HepG2 (cell line): Measurements from ENCODE around the gene SLCO2B1. TPM values are rescaled to one million over a fixed set of nuclear protein-coding genes. Genes with fewer than 3 reads are reported as not detected.

ENCODE experiments used
- ATAC-seq: fragments of 200-7000 bp; cut with Tn5 transposase; 3 replicates; pipeline ENCODE4 v1.9.1; 2020; ENCODE audit warnings: mild to moderate bottlenecking, moderate library complexity
- BruUV-seq: library from RNA; stranded (reverse); fragments of 400-500 nt; replicated peaks from 2 replicates; lab custom pipeline; 2021; lab: Mats Ljungman, UMichigan
- CTCF ChIA-PET: fragments of 300-600 bp; formaldehyde crosslinking; extraction: SDS; loops from one replicate; lab custom pipeline; 2021; ENCODE audit warnings: low total read pairs, inconsistent platforms, low intra/inter-chr PET ratio; lab: Yijun Ruan, JAX
- POLR2A ChIA-PET: fragments of 350-600 bp; sonication (Branson Sonifier 250); formaldehyde crosslinking; loops from one replicate; lab custom pipeline; 2020; ENCODE audit warnings: antibody characterized with exemption, inconsistent platforms; lab: Yijun Ruan, JAX
- DNase-seq: peaks from one replicate; pipeline ENCODE4 v3.0.0-alpha.2; 2015; ENCODE audit warnings: low spot score
- FAIRE-seq: peaks from 3 replicates; lab custom pipeline; 2011; peaks lifted over from hg19 to GRCh38; lab: Jason Lieb, UNC
- H2AFZ ChIP-seq: one replicate; pipeline ENCODE4 v1.6.1; 2011; ENCODE audit warnings: low read length, inconsistent platforms
- H3K27ac ChIP-seq: fragments of 300-600 bp; 3 replicates; pipeline ENCODE4 v1.8.0; 2011; ENCODE audit warnings: mixed run types, mild to moderate bottlenecking, mixed read lengths, low read length, inconsistent platforms; ENCODE audit not compliant: insufficient read depth; ENCODE audit errors: extremely low read length
- H3K27me3 ChIP-seq, 2 experiments: fragments of 200-600 bp in 1 of 2; 2 replicates in 1 of 2; 3 replicates in 1 of 2; pipeline versions ENCODE4 v1.6.0 to v1.8.0; 2011; ENCODE audit warnings: low read length in 2 of 2, mild to moderate bottlenecking in 2 of 2, moderate library complexity in 2 of 2, inconsistent platforms in 1 of 2; ENCODE audit not compliant: insufficient read depth in 2 of 2, control insufficient read depth in 1 of 2
- H3K36me3 ChIP-seq, 2 experiments: fragments of 200-600 bp in 1 of 2; replicated peaks in 1 of 2; 2 replicates in 1 of 2; 3 replicates in 1 of 2; pipeline versions ENCODE4 v1.5.1 to v1.8.0; 2011; ENCODE audit warnings: low read length in 2 of 2, inconsistent platforms in 1 of 2; ENCODE audit not compliant: insufficient read depth in 2 of 2, control insufficient read depth in 1 of 2
- H3K4me1 ChIP-seq: 2 replicates; pipeline ENCODE4 v1.5.1; 2012; ENCODE audit warnings: low read length, inconsistent platforms; ENCODE audit not compliant: insufficient read depth
- H3K4me2 ChIP-seq: 2 replicates; pipeline ENCODE4 v1.6.0; 2011; ENCODE audit warnings: low read depth, low read length, inconsistent platforms
- H3K4me3 ChIP-seq, 3 experiments: fragments of 200-600 bp in 1 of 3; sonication (generic), shearing (Covaris generic) in 1 of 3; replicated peaks in 1 of 3; 2 replicates each; pipeline ENCODE4 v1.5.1; 2011 to 2016; ENCODE audit warnings: low read length in 3 of 3, inconsistent platforms in 2 of 3, low read depth in 2 of 3, mild to moderate bottlenecking in 2 of 3, control low read depth in 1 of 3, mixed read lengths in 1 of 3; ENCODE audit not compliant: insufficient read depth in 1 of 3
- H3K79me2 ChIP-seq: one replicate; pipeline ENCODE4 v1.6.1; 2011; ENCODE audit warnings: low read length, inconsistent platforms; ENCODE audit not compliant: insufficient read depth
- H3K9ac ChIP-seq: 2 replicates; pipeline ENCODE4 v1.6.0; 2011; ENCODE audit warnings: mild to moderate bottlenecking, low read depth, low read length, inconsistent platforms; ENCODE audit not compliant: insufficient read depth
- H3K9me3 ChIP-seq: 2 replicates; pipeline ENCODE4 v1.5.1; 2012; ENCODE audit warnings: mild to moderate bottlenecking, low read length
- H4K20me1 ChIP-seq: 2 replicates; pipeline ENCODE4 v1.6.0; 2011; ENCODE audit warnings: inconsistent platforms, mild to moderate bottlenecking, low read length, moderate library complexity; ENCODE audit not compliant: insufficient read depth
- EP300 ChIP-seq, 3 experiments: sonication (generic) in 1 of 3; formaldehyde crosslinking in 1 of 3; IDR thresholded peaks; 2 replicates each; pipeline versions ENCODE4 v1.5.1 to v1.6.1; 2011 to 2020; ENCODE audit warnings: low read depth in 2 of 3, low read length in 2 of 3, borderline replicate concordance in 1 of 3, improper control_type of control experiment in 1 of 3, mild to moderate bottlenecking in 1 of 3, missing genetic modification reagents in 1 of 3, moderate library complexity in 1 of 3
- MED13 ChIP-seq: sonication (generic); formaldehyde crosslinking; IDR thresholded peaks from 2 replicates; pipeline ENCODE4 v1.5.0; 2020; ENCODE audit warnings: missing genetic modification reagents
- PHB2 ChIP-seq: fragments of 450-650 bp; IDR thresholded peaks from 2 replicates; pipeline ENCODE4 v1.6.1; 2018; ENCODE audit not compliant: partially characterized antibody
- TBP ChIP-seq: sonication (generic); formaldehyde crosslinking; IDR thresholded peaks from 2 replicates; pipeline ENCODE4 v1.5.0; 2020; ENCODE audit warnings: missing genetic modification reagents
- WGBS: methylation state at CpG from one replicate; pipeline ENCODE4 v1.1.6; 2017; ENCODE audit warnings: low lambda C conversion rate; 5-methylcytosine and 5-hydroxymethylcytosine counted together
- in situ Hi-C: cut with HindIII; loops from 2 replicates; pipeline ENCODE4 v1.10.0; 2017; ENCODE audit warnings: low pct_unique_long_range_greater_than_20kb; ENCODE audit not compliant: extremely low pct_ligation_motif_present
- intact Hi-C: fragments of 100-400 bp; cut with micrococcal nuclease; formaldehyde crosslinking; loops from one replicate; pipeline ENCODE4 v1.10.0; 2022; ENCODE audit not compliant: unreplicated experiment
- polyA plus RNA-seq, 8 experiments: library from polyadenylated mRNA; depleted of rRNA in 3 of 8; stranded (reverse) in 7 of 8; unstranded in 1 of 8; fragments of >200 nt; fragmentation: Illumina TruSeq in 4 of 8; extraction: Trizol in 4 of 8; gene quantifications; 2 replicates each; pipeline versions ENCODE4 v1.2.1 to v1.2.3, GENCODE V29; 2011 to 2016; ENCODE audit warnings: low read depth in 4 of 8, missing spikeins in 1 of 8, mixed read lengths in 1 of 8; ENCODE audit not compliant: insufficient read depth in 1 of 8
- total RNA-seq, 5 experiments: library from RNA; depleted of rRNA; stranded (reverse); fragments of >200 nt; fragmentation: Illumina TruSeq; extraction: Trizol; gene quantifications; 2 replicates each; pipeline ENCODE4 v1.2.3, GENCODE V29; 2016; ENCODE audit warnings: low read depth in 1 of 5
- TF ChIP-seq, protein P1 (sequence below): sonication (generic); formaldehyde crosslinking; IDR thresholded peaks from 2 replicates; pipeline ENCODE4 v1.4.0; 2020; ENCODE audit warnings: mild to moderate bottlenecking, low read depth, missing genetic modification reagents
- TF ChIP-seq, protein P2 (sequence below): IDR thresholded peaks from 2 replicates; pipeline ENCODE4 v1.6.1; 2016; ENCODE audit warnings: control low read depth

SLCO2B1 gene
- total and polyA plus RNA-seq, 2 of the 13 experiments (the other 11 are each of a cell fraction or from before 2014, with no cell fraction given): 15.3 to 19.8 TPM

DNA sequence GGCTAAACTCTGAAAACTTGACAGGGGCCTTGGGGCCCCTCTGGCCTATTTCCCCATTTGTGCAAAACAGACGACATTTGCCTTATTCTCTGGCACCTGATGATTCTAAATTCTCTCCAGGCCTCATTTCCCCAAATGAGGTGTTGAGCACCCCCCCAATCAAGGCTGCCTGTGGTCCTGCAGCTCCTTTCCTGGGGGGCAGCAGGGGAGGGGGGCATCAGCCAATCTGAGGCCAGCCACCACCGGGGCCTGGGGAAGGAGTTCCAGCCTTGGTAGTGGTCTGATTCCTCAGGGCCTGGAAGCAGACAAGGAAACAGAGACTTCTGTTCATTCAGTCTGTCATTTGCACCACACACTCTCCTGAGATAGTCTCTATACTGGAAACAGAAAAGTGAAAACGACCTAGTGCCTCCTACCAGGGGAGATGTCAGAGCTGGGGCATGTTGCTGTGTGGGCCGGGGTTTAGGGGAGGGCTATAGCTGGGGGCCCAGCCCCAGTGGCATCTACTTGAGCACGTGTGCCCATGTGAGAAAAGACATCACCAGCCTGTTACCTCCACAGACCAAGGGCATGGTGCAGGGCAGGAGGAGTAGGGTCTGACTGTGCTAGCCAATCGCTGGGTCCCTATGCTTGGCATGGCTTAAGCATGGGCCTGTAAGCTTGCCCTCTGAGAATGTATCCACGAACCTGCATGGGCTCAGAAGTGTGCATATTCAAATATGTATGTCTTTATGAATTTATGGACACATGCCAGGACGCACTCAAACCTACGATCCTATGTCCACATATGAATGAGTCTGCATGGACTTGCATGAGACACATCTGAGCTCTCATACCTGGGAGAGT is 87.9 kb downstream of the SLCO2B1 start:
- peaks cover 15% of the 10 kb centered on the region; the same call in 1 of the 2 replicates for H3K4me1 ChIP-seq
- no peaks in the 10 kb centered on the region for H3K79me2 ChIP-seq
- intact Hi-C loops (no loop called here), in situ Hi-C loops (no loop called here)
- 40% methylated on average over 9 of the region's 9 CpGs for WGBS
- no peak overlapping the region for H3K9ac ChIP-seq
- no peak overlapping the region for H2AFZ ChIP-seq
- POLR2A ChIA-PET: no interaction called here
- H4K20me1 ChIP-seq: 0 out of 2 replicates have a peak, but pooled peaks cover 2% of the 10 kb centered on the region
- ATAC-seq (no peak), DNase-seq (no peak), FAIRE-seq (no peak)
- H3K36me3 ChIP-seq: no peaks in the 10 kb centered on the region
- H3K27me3 ChIP-seq: peaks cover 13 to 41% of the 10 kb centered on the region in 2 experiments; a peak in 4 of 5 replicates
- no peaks in the 10 kb centered on the region for H3K9me3 ChIP-seq
- H3K27ac ChIP-seq: no peak overlapping the region
- no TSS peak for BruUV-seq
- no peak overlapping the region for H3K4me3 ChIP-seq
- TF ChIP-seq MED13: no peak
- TF ChIP-seq EP300 (IDR thresholded peaks at IDR 0.05; ENCODE audit: low read depth in 2 of 2, low read length in 2 of 2): no peak
- no peak for TF ChIP-seq EP300 (CRISPR knock-in tag; IDR thresholded peaks at IDR 0.05; ENCODE audit: borderline replicate concordance)
- no peak for TF ChIP-seq PHB2
- TF ChIP-seq, protein P1, sequence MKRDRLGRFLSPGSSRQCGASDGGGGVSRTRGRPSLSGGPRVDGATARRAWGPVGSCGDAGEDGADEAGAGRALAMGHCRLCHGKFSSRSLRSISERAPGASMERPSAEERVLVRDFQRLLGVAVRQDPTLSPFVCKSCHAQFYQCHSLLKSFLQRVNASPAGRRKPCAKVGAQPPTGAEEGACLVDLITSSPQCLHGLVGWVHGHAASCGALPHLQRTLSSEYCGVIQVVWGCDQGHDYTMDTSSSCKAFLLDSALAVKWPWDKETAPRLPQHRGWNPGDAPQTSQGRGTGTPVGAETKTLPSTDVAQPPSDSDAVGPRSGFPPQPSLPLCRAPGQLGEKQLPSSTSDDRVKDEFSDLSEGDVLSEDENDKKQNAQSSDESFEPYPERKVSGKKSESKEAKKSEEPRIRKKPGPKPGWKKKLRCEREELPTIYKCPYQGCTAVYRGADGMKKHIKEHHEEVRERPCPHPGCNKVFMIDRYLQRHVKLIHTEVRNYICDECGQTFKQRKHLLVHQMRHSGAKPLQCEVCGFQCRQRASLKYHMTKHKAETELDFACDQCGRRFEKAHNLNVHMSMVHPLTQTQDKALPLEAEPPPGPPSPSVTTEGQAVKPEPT (CRISPR knock-in tag): no peak
- TF ChIP-seq TBP (CRISPR knock-in tag): no peak
- TF ChIP-seq, protein P2, sequence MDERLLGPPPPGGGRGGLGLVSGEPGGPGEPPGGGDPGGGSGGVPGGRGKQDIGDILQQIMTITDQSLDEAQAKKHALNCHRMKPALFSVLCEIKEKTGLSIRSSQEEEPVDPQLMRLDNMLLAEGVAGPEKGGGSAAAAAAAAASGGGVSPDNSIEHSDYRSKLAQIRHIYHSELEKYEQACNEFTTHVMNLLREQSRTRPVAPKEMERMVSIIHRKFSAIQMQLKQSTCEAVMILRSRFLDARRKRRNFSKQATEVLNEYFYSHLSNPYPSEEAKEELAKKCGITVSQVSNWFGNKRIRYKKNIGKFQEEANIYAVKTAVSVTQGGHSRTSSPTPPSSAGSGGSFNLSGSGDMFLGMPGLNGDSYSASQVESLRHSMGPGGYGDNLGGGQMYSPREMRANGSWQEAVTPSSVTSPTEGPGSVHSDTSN (CRISPR knock-in tag): no peak
- no peak overlapping the region for H3K4me2 ChIP-seq
- CTCF ChIA-PET: no interaction called here
